Activated T-cell treated with anti-CD3 and anti-CD28 coated beads, Interleukin-2, amount 50 U/mL, for 24 hours (primary cell): ENCODE data around the gene VTI1A.
"Not testable (repeated sequence)": the region's sequence is repeated elsewhere in the genome, so short reads cannot be mapped to it uniquely, and the experiment has no call there.

Experiments used
- DNase-seq: peaks from one replicate; pipeline ENCODE4 v3.0.0-alpha.2; 2020
- H3K27ac Mint-ChIP-seq: 2 replicates; pipeline ENCODE4 v1.8.0; 2020; ENCODE audit warnings: mild to moderate bottlenecking, mixed read lengths
- H3K27me3 Mint-ChIP-seq: 2 replicates; pipeline ENCODE4 v1.8.0; 2020; ENCODE audit warnings: mixed read lengths
- H3K36me3 Mint-ChIP-seq: 2 replicates; pipeline ENCODE4 v1.8.0; 2020; ENCODE audit warnings: low read depth, mixed read lengths
- H3K4me1 Mint-ChIP-seq: 2 replicates; pipeline ENCODE4 v1.8.0; 2020; ENCODE audit warnings: low read depth, mixed read lengths
- H3K4me3 Mint-ChIP-seq: 2 replicates; pipeline ENCODE4 v1.8.0; 2020; ENCODE audit warnings: mild to moderate bottlenecking, moderate library complexity, mixed read lengths
- H3K9me3 Mint-ChIP-seq: 2 replicates; pipeline ENCODE4 v1.8.0; 2020; ENCODE audit warnings: mixed read lengths

Gene VTI1A

DNA sequence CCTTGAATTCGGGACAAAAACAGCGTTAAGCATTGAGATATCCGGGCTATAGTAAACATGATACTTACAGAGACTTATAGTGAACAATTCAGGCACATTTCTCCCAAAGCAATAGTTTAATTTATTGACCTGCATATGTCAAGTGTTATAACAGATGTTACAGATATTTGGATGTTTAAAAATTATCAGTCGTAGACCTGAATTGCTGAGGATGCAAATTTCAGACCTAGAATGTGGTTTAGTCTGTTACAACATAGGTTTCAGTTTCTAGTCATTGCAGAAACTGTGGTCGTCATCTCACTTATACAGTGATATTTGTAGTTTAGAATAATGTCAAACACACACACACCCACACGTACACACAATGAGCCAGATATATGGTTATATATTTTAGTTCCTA, 85.2 kb downstream of the VTI1A start:
- Mint-ChIP-seq H3K4me3 (peak overlapping the region; percentile 36), H3K36me3 (peaks cover 43% of the 10 kb centered on the region), H3K27me3 (no peaks in the 10 kb centered on the region), H3K4me1 (peaks cover 42% of the 10 kb centered on the region), H3K9me3 (no peaks in the 10 kb centered on the region), H3K27ac (peak overlapping the region; percentile 7)
- no peak for DNase-seq

DNA sequence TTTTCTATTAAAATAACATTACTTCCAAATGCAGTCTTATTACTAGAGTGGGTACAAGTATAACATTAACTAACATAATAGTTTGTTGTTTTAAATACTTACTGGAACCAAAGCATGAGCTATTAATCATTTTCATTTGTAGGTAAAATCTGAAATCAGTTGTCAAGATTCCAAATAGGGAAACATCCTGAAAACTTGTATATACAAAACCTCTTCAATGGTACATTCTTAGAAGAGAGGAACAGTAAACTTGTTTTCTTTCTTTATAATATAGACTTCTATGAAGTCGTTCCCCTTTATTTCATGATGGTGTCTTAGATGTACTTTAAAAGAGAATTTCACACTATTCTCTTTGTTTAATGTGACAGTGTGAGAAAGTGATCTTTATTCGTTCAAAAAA, 85.9 kb downstream of the VTI1A start:
- Mint-ChIP-seq H3K27me3 (no peaks in the 10 kb centered on the region), H3K9me3 (no peaks in the 10 kb centered on the region), H3K4me3 (no peak overlapping the region), H3K4me1 (peaks cover 42% of the 10 kb centered on the region), H3K27ac (no peak overlapping the region), H3K36me3 (peaks cover 43% of the 10 kb centered on the region)
- no peak for DNase-seq

DNA sequence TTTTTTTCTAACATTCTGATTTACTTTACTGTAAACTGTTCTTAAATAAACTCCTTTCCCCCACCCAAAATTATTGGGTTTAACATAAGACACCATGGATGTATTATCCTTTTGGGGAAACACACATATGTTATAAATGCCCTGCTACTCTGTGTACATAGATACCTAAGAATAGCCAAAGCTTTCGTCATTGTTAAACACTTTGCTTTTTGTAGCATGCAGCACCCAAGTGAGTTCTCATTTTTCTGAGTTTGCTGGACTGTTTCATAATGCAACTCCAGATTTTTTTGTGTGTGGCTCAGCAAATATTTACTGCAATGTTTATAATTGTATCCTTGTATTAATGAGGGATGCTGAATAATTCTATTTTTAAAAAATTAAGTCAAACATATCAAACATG, 86.9 kb downstream of the VTI1A start:
- Mint-ChIP-seq H3K36me3 (peaks cover 46% of the 10 kb centered on the region), H3K27ac (no peak overlapping the region), H3K4me3 (no peak overlapping the region), H3K4me1 (peaks cover 35% of the 10 kb centered on the region), H3K27me3 (no peaks in the 10 kb centered on the region), H3K9me3 (no peaks in the 10 kb centered on the region)
- no peak for DNase-seq

DNA sequence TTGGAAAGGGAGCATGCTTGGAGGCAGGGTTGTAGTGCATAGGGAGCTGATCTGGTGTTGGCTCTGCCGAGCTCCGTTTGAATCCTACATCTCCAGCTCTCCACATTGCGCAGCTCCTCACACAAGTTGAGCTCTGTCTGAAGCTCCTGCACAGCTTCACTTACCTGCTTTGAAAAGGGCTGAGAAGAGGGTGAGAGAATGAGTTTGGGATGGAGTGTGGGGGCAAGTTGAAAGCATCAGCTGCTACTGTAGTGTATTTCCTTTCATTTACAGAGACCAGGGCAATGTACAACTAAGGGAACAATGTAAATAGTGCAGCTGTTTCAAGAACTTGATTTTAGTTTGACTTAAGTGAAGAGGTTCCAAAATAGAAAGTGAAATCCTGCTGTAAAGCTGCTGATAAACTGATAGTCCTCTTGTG, 88.5 kb downstream of the VTI1A start:
- no peak overlapping the region for H3K4me3 Mint-ChIP-seq
- no peaks in the 10 kb centered on the region for H3K9me3 Mint-ChIP-seq
- no peak for DNase-seq
- no peak overlapping the region for H3K27ac Mint-ChIP-seq
- no peaks in the 10 kb centered on the region for H3K27me3 Mint-ChIP-seq
- peaks cover 52% of the 10 kb centered on the region for H3K36me3 Mint-ChIP-seq
- H3K4me1 Mint-ChIP-seq: peaks cover 33% of the 10 kb centered on the region

DNA sequence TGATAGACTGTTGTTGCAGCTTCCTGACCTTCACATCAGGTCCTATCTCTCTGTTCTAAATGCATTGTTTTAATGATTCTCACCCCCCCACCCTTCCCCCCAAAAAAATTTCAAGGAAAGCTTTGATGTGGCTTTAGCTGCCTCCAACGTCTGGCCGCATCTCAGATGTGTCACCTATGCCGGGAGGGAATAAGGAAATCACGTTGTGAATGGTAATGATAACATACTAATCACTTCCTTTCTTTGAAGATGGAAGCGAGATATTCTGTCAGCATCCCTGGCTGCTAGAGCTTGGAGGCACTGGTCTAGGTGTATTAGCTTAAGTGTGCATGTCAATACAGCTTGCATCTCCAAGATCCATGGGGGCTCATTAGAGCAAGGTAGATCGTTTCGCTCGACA, 89.6 kb downstream of the VTI1A start:
- Mint-ChIP-seq H3K27me3 (no peaks in the 10 kb centered on the region), H3K4me1 (peaks cover 22% of the 10 kb centered on the region), H3K9me3 (no peaks in the 10 kb centered on the region), H3K4me3 (no peak overlapping the region), H3K27ac (no peak overlapping the region), H3K36me3 (peaks cover 54% of the 10 kb centered on the region)
- no peak for DNase-seq

DNA sequence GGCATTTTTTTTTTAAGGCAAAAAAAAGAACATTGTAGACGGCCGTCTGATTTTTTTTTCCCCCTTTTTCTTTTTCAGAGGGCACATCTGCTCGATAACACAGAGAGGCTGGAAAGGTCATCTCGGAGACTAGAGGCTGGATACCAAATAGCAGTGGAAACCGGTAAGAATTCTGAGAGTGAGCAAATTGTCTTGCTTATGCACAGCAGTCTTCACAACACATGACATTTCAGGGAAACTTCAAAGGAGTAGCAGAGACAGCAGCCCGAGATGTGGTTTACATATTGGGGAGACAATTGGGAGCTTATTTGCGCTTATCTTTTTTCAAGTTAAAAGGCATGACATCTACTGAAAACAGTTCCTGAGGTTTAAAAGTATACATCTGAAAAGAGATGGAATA, 91.2 kb downstream of the VTI1A start:
- Mint-ChIP-seq H3K27me3 (no peaks in the 10 kb centered on the region), H3K27ac (no peak overlapping the region), H3K9me3 (peaks cover 4% of the 10 kb centered on the region), H3K4me1 (peaks cover 10% of the 10 kb centered on the region), H3K36me3 (peaks cover 63% of the 10 kb centered on the region), H3K4me3 (no peak overlapping the region)
- DNase-seq: no peak

DNA sequence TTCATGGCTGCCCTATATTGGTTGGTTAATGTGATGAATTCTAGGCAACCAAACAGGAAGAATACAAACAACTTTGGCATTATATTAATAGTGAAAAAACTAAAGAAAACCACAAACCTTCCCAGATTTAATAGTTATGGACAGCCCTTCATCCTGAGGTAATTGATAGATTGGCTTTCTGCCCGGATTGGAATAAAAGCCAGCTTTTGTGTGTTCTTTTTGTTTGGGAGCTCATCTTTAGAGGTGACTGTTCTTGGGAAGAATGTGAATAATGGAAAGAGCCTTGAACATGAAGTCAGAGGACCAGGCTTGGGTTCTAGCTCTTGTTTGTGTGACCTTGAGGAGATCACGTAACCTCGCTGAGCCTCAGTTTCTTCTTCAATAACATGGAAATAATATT, 92.3 kb downstream of the VTI1A start:
- H3K4me1 Mint-ChIP-seq: peaks cover 8% of the 10 kb centered on the region
- no peak overlapping the region for H3K4me3 Mint-ChIP-seq
- peaks cover 66% of the 10 kb centered on the region for H3K36me3 Mint-ChIP-seq
- DNase-seq: no peak
- H3K9me3 Mint-ChIP-seq: peaks cover 6% of the 10 kb centered on the region
- H3K27me3 Mint-ChIP-seq: no peaks in the 10 kb centered on the region
- H3K27ac Mint-ChIP-seq: no peak overlapping the region

DNA sequence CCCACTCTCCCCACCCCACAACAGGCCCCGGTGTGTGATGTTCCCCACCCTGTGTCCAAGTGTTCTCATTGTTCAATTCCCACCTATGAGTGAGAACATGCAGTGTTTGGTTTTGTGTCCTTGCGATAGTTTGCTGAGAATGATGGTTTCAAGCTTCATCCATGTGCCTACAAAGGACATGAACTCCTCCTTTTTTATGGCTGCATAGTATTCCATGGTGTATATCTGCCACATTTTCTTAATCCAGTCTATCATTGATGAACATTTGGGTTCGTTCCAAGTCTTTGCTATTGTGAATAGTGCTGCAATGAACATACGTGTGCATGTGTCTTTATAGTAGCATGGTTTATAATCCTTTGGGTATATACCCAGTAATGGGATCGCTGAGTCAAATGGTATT, 95.8 kb downstream of the VTI1A start:
- not testable (repeated sequence) for H3K4me1 Mint-ChIP-seq, H3K27ac Mint-ChIP-seq, H3K9me3 Mint-ChIP-seq, H3K27me3 Mint-ChIP-seq, DNase-seq, H3K4me3 Mint-ChIP-seq
- H3K36me3 Mint-ChIP-seq: peaks cover 71% of the 10 kb centered on the region

DNA sequence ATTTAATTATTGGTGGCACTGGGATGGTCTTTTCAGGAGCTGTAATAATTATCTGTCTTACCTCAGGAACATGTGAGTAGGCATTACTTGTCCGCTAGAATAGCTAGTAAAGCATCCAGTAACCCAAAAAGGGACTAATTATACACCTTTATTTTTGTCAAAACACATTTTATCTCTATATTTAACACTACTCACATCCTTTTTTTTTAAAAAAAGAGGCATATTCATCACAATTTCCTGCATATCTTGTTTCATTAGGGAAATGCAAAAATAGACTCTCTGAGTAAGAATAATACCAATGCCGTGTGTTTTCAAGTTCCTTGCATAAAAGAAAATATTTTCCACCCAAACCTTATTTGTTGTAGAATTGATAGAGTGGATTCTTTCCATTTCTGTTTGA, 99.5 kb downstream of the VTI1A start:
- H3K27me3 Mint-ChIP-seq: no peaks in the 10 kb centered on the region
- peaks cover 4% of the 10 kb centered on the region for H3K4me1 Mint-ChIP-seq
- no peak overlapping the region for H3K27ac Mint-ChIP-seq
- H3K36me3 Mint-ChIP-seq: peaks cover 49% of the 10 kb centered on the region
- no peak overlapping the region for H3K4me3 Mint-ChIP-seq
- peaks cover 6% of the 10 kb centered on the region for H3K9me3 Mint-ChIP-seq
- DNase-seq: no peak

DNA sequence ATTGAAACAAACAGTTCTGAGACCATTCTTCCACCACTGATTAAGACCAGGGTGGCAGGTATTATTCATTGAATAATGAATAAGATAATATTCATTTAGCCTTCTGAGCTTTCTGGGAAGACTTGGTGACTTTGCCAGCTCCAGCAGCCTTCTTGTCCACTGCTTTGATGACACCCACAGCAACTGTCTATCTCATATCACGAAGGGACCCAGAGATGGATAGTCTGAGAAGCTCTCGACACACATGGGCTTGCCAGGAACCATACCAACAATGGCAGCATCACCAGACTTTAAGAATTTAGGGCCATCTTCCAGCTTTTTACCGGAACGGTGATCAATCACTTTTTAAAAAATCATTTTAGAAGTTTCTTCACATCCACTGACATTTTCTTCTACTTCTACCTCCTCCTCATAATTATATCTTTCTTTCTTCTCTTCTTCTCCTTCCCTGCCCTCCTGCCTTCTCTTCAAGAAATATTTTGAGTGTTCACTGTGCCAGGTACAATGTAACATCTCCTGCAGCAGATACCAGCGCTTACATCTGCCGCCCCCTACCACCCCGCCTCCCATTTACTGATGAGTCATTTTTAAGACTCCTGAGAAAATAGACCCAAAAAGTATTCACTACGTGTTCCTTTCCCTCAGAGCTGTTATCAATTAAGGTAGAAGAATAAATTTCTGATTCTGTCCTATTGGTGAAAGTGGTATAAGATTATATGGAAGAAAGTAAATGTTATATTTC, 101.7 kb downstream of the VTI1A start:
- Mint-ChIP-seq H3K9me3 (peaks cover 2% of the 10 kb centered on the region), H3K4me3 (no peak overlapping the region), H3K27ac (no peak overlapping the region), H3K27me3 (no peaks in the 10 kb centered on the region), H3K36me3 (peaks cover 39% of the 10 kb centered on the region), H3K4me1 (peaks cover 4% of the 10 kb centered on the region)
- DNase-seq: no peak

DNA sequence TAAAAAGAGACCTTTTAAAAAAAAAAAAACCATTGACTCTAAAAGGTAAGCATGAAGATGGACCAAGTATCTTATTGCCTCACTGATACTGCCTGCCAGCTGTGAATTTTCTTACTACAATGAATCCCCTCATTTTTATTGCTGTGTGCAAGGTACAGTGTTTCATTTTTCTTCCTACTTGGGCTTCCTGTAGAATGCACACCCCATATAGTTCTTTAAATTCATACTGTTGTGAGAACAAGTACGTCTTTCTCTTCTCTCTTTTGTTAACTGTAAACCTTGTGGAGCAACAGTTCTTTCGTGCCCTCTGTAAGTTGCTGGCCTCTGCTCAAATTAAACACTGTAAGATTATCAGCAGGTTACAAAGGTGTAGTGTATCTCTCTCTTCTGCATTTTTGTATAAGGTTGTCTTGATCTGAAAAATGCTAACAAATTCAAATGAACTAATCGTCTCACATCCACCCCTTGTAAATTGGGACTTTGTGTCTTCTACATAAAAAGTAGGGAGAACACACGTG, 105.6 kb downstream of the VTI1A start:
- H3K27ac Mint-ChIP-seq: no peak overlapping the region
- peaks cover 23% of the 10 kb centered on the region for H3K36me3 Mint-ChIP-seq
- H3K4me3 Mint-ChIP-seq: no peak overlapping the region
- DNase-seq: no peak
- no peaks in the 10 kb centered on the region for H3K27me3 Mint-ChIP-seq
- H3K9me3 Mint-ChIP-seq: no peaks in the 10 kb centered on the region
- peaks cover 6% of the 10 kb centered on the region for H3K4me1 Mint-ChIP-seq

DNA sequence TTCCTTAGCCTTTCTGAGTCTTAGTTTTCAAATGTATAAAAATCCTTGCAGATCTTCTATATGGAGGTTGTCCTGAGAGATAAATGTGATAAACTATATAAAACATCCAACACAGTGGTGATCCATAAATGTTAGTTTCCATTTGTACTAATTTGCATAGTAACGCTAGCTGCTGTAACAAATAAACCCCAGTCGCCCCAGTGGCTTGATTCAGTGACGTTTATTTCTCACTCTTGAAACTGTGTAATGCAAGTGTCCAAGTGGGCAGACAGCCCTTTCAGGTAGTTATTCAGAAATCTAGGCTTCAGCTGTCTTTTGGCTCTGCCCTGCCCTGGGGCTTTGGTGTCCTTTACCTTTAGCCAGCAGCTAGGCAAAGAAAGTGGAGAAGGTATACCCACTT, 106.3 kb downstream of the VTI1A start:
- Mint-ChIP-seq H3K4me1 (peaks cover 12% of the 10 kb centered on the region), H3K27me3 (no peaks in the 10 kb centered on the region), H3K27ac (no peak overlapping the region), H3K36me3 (peaks cover 23% of the 10 kb centered on the region), H3K4me3 (no peak overlapping the region), H3K9me3 (no peaks in the 10 kb centered on the region)
- DNase-seq: no peak

DNA sequence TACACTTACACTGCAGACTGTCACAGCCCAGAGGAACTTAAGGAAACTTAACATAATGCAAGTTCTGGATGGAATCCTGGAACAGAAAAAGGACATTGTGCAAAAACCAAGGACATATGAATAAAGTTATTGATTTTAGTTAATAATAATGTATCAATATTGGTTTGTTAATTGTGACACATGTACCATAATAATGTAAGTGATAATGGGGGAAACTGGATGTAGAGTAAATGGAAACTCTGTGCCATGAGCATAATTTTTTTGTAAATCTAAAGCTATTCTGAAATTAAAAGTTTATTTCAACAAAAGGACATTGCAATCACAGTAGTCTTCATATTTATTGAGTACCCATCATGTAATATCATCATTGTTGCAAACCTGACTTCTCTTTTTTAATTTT, 107.2 kb downstream of the VTI1A start:
- Mint-ChIP-seq H3K4me3 (no peak overlapping the region), H3K36me3 (peaks cover 16% of the 10 kb centered on the region), H3K9me3 (no peaks in the 10 kb centered on the region), H3K27ac (no peak overlapping the region), H3K27me3 (no peaks in the 10 kb centered on the region), H3K4me1 (peaks cover 16% of the 10 kb centered on the region)
- DNase-seq: no peak

DNA sequence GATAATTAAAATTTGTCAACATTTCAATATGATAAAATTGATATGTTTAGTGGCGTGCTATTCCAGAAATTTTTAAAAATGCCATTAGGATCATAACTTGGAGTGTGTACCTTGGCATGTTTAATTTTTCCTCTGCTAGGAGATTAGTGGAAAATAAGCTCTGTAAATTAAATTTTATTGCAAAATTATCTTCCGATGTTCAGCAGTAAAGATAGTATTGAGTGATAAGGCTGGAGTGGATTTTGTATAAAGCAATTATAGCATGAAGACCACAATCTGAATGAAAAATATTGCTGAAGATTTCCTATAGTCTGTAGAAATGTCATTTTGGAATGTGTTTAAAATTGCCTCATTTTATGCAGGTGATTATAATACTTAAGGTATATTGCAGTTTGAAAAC, 110.2 kb downstream of the VTI1A start:
- no peak for DNase-seq
- no peak overlapping the region for H3K4me3 Mint-ChIP-seq
- no peak overlapping the region for H3K27ac Mint-ChIP-seq
- H3K4me1 Mint-ChIP-seq: peaks cover 19% of the 10 kb centered on the region
- H3K9me3 Mint-ChIP-seq: no peaks in the 10 kb centered on the region
- H3K27me3 Mint-ChIP-seq: no peaks in the 10 kb centered on the region
- H3K36me3 Mint-ChIP-seq: peaks cover 8% of the 10 kb centered on the region

DNA sequence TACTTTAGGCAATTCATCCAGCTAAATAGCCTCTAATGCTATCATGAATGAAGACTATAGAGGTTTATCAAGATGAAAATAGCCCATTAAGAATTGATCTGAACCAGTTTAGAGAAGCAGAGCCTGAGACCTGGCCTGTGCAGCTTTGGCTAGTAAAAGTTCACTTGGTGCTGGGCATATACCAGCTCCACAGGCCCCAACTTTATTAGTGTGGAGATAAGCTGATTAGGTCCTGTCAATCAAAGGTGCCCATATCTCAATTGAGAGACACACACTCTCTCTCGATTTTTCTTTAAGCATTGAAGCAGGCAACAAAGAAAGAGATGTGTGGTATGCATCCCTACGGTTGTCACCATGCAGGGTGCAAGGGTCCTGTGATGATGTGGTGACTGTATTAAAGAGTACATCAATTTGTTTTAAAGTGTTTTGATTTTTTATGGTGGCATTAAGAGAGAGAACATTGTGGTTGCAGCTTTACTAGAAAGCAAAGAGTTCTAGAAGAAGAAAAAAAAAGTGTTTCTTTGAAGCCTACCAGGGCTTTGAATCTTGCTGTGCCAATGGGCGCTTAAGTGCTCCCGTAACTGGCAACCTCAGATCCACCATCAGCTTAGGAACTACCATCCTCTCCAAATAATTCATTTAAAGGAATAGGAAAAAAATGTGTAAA, 111.6 kb downstream of the VTI1A start:
- H3K36me3 Mint-ChIP-seq: peaks cover 2% of the 10 kb centered on the region
- no peak overlapping the region for H3K4me3 Mint-ChIP-seq
- no peak overlapping the region for H3K27ac Mint-ChIP-seq
- DNase-seq: no peak
- peaks cover 19% of the 10 kb centered on the region for H3K4me1 Mint-ChIP-seq
- H3K9me3 Mint-ChIP-seq: no peaks in the 10 kb centered on the region
- no peaks in the 10 kb centered on the region for H3K27me3 Mint-ChIP-seq
